Testis (tissue), 2 donors: Measurements from ENCODE around the gene LRIG1.

Experiments used
- CTCF ChIP-seq, 3 experiments: fragments of 450-650 bp in 2 of 3; fragments of 200-600 bp in 1 of 3; sonication (generic) in 1 of 3; IDR thresholded peaks; one replicate each; pipeline ENCODE4 v1.5.1; 2016 to 2019; ENCODE audit warnings: antibody characterized with exemption in 3 of 3, mild to moderate bottlenecking in 2 of 3, moderate library complexity in 1 of 3
- POLR2A ChIP-seq: fragments of 450-650 bp; IDR thresholded peaks from one replicate; pipeline ENCODE4 v1.6.1; 2017; ENCODE audit warnings: antibody characterized with exemption, mild to moderate bottlenecking, moderate library complexity

GRCh38 chr3:66342717-66343356 lies 158.0 kb downstream of the LRIG1 start:
- TF ChIP-seq CTCF (IDR thresholded peaks at IDR 0.05) (no peak), POLR2A (no peak)
